Tibial artery (tissue), 4 donors: Measurements from ENCODE around the gene LMF2.

Source experiments
- DNase-seq, 2 donors: peaks; one replicate each; pipeline ENCODE4 v3.0.0-alpha.2; 2019
- H3K27ac ChIP-seq, 2 donors: fragments of 200-600 bp; sonication (generic) in 1 of 2; 1 replicate in 1 of 2; 2 replicates in 1 of 2; pipeline ENCODE4 v1.5.1; 2018 to 2019; ENCODE audit warnings: mild to moderate bottlenecking in 1 of 2
- H3K27me3 ChIP-seq, 2 donors: fragments of 200-600 bp; sonication (generic) in 1 of 2; one replicate each; pipeline versions ENCODE4 v1.5.1 to v1.6.0; 2016 to 2019
- H3K36me3 ChIP-seq, 3 donors: fragments of 200-600 bp; sonication (generic) in 2 of 3; one replicate each; pipeline ENCODE4 v1.5.1; 2016 to 2019; ENCODE audit warnings: mild to moderate bottlenecking in 2 of 3
- H3K4me1 ChIP-seq, 4 donors: fragments of 200-600 bp; sonication (generic) in 2 of 4; 1 replicate in 3 of 4; 2 replicates in 1 of 4; pipeline ENCODE4 v1.5.1; 2016 to 2019
- H3K4me3 ChIP-seq, 2 donors: fragments of 200-600 bp; sonication (generic) in 1 of 2; 1 replicate in 1 of 2; 2 replicates in 1 of 2; pipeline ENCODE4 v1.5.1; 2018 to 2019; ENCODE audit warnings: mild to moderate bottlenecking in 2 of 2
- H3K9me3 ChIP-seq, 3 donors: fragments of 200-600 bp; sonication (generic) in 1 of 3; one replicate each; pipeline ENCODE4 v1.5.1; 2016 to 2019
- CTCF ChIP-seq, 2 experiments: fragments of 200-600 bp in 1 of 2; fragments of 450-650 bp in 1 of 2; IDR thresholded peaks; one replicate each; pipeline ENCODE4 v1.5.1; 2017 to 2019; ENCODE audit warnings: antibody characterized with exemption in 2 of 2, mild to moderate bottlenecking in 1 of 2, moderate library complexity in 1 of 2
- intact Hi-C: fragments of 100-400 bp; cut with DNase I; formaldehyde crosslinking; loops from one replicate; pipeline ENCODE4 v1.15.0; 2023; ENCODE audit warnings: low total_unique reads

Gene LMF2

GRCh38 chr22:50529897-50530579 is 22.5 kb upstream of the LMF2 start, which contains the start of gene TYMP:
TYMP (minus strand) TSS chr22:50530012; CDS start chr22:50529709, 303 bp downstream.
- peak within 1 kb of the TSS; percentile 44 to 53 for H3K4me3 ChIP-seq
- no peaks in the 10 kb centered on the region for H3K36me3 ChIP-seq
- DNase-seq = peak; percentile 80 to 85
- H3K9me3 ChIP-seq = no peaks in the 10 kb centered on the region
- no peak for TF ChIP-seq CTCF (IDR thresholded peaks at IDR 0.05)
- peak within 1 kb of the TSS; percentile 57 to 69 for H3K27ac ChIP-seq
- peaks cover 0 to 51% (median 36%) of the 10 kb centered on the region in 4 donors for H3K4me1 ChIP-seq
- intact Hi-C loops = loop anchor here (5.0 kb wide), 1 partner anchor 52 kb away; the partner anchor contains the start of gene CHKB
- H3K27me3 ChIP-seq = peaks cover 6 to 59% of the 10 kb centered on the region in 2 donors

GRCh38 chr22:50529416-50529896 is 22.0 kb upstream of the LMF2 start:
- H3K4me3 ChIP-seq = peak overlapping the region; percentile 44 to 53
- H3K9me3 ChIP-seq = no peaks in the 10 kb centered on the region
- H3K27ac ChIP-seq = peak overlapping the region; percentile 57 to 69
- peaks cover 6 to 55% of the 10 kb centered on the region in 2 donors for H3K27me3 ChIP-seq
- peaks cover 0 to 57% (median 42%) of the 10 kb centered on the region in 4 donors for H3K4me1 ChIP-seq
- H3K36me3 ChIP-seq = no peaks in the 10 kb centered on the region
- intact Hi-C loops = loop anchor here (5.0 kb wide), 1 partner anchor 53 kb away; the partner anchor contains the start of gene CHKB
- TF ChIP-seq CTCF (IDR thresholded peaks at IDR 0.05) = no peak
- no peak for DNase-seq

- Histone ChIP-seq H3K36me3 (peaks cover 0 to 3% (median 0%) of the 10 kb centered on the region in 3 donors), H3K27ac (peak overlapping the region in 1 of 2 donors; percentile 57), H3K9me3 (no peaks in the 10 kb centered on the region), H3K4me3 (peak overlapping the region; percentile 44 to 53), H3K27me3 (peaks cover 6 to 49% of the 10 kb centered on the region in 2 donors), H3K4me1 (peaks cover 0 to 63% (median 48%) of the 10 kb centered on the region in 4 donors)
- no peak for DNase-seq
- intact Hi-C loops = loop anchor here (5.0 kb wide), 1 partner anchor 53 kb away; the partner anchor contains the start of gene CHKB
- no peak for TF ChIP-seq CTCF (IDR thresholded peaks at IDR 0.05)
Observed at GRCh38 chr22:50528682-50529415, 21.3 kb upstream of the LMF2 start.

DNA sequence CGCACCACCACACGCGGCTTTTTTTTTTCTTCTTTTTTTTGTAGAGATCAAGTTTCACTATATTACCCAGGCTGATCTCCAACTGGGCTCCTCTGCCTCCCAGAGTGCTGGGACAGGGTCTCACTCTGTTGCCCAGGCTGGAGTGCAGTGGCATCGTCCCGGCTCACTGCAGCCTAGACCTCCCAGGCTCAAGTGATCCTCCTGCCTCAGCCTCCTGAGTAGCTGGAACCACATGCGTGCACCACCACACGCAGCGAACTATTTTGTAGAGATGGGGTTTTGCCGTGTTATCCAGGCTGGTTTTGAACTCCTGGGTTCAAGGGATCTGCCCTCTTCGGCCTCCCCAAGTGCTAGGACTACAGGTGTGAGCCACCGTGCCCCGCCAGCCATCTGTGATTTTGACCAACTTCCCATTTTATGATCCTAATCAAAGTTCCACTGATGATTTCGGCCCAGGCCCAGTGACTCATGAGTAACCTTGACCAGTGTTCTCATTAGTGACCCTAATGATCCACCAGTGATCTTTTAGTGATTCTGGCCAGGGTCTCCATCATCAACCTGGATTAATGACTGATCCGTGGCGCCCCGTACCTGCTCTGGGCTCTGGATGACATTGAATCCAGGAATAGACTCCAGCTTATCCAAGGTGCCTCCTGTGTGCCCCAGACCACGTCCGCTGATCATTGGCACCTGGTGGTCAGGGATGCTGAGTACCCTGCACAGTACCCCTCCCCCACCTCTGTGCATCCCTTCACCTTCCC is 20.6 kb upstream of the LMF2 start:
- Histone ChIP-seq H3K36me3 (peaks cover 3 to 11% (median 6%) of the 10 kb centered on the region in 3 donors), H3K4me3 (no peak overlapping the region), H3K27ac (no peak overlapping the region), H3K9me3 (no peaks in the 10 kb centered on the region), H3K4me1 (peaks cover 0 to 65% (median 48%) of the 10 kb centered on the region in 4 donors), H3K27me3 (peaks cover 6 to 42% of the 10 kb centered on the region in 2 donors)
- intact Hi-C loops = loop anchor here (5.0 kb wide), 1 partner anchor 54 kb away; the partner anchor contains the start of gene CHKB
- no peak for DNase-seq
- TF ChIP-seq CTCF (IDR thresholded peaks at IDR 0.05) = no peak
